ENCODE results near the gene PEAK1.

DNA sequence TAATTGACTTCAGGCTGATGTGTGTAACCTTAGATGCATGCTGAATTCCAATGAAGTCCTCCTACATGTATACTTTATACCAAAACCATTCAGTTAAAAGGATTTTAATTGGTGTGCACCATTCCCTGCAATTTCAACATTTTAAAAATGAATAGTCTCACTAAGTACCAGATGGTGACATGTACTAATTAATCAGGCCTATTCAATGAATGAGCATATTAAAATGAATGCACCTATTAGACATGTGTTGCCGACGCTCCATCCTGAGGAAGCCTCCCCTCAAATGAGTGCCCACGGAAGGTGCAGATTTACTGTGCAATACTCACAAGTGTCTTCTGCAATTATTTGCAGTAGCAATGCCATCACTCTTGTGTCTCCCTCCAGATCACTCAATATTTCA lies 224.3 kb downstream of the PEAK1 start:
- TF ChIP-seq, protein P1, sequence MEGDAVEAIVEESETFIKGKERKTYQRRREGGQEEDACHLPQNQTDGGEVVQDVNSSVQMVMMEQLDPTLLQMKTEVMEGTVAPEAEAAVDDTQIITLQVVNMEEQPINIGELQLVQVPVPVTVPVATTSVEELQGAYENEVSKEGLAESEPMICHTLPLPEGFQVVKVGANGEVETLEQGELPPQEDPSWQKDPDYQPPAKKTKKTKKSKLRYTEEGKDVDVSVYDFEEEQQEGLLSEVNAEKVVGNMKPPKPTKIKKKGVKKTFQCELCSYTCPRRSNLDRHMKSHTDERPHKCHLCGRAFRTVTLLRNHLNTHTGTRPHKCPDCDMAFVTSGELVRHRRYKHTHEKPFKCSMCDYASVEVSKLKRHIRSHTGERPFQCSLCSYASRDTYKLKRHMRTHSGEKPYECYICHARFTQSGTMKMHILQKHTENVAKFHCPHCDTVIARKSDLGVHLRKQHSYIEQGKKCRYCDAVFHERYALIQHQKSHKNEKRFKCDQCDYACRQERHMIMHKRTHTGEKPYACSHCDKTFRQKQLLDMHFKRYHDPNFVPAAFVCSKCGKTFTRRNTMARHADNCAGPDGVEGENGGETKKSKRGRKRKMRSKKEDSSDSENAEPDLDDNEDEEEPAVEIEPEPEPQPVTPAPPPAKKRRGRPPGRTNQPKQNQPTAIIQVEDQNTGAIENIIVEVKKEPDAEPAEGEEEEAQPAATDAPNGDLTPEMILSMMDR (IDR thresholded peaks at IDR 0.05), result no peak
- no peak for TF ChIP-seq POLR2AphosphoS5 (IDR thresholded peaks at IDR 0.05)
- no peak for TF ChIP-seq POLR2A (IDR thresholded peaks at IDR 0.05; ENCODE audit: low read depth)
